ENCODE results near the gene MGAT4A.
"Not testable (repeated sequence)": the region's sequence is repeated elsewhere in the genome, so short reads cannot be mapped to it uniquely, and the experiment has no call there.

Gene MGAT4A

GRCh38 chr2:98759338-98759737 lies 28.4 kb upstream of the MGAT4A start:
- no peak for DNase-seq

GRCh38 chr2:98757904-98758421 lies 27.0 kb upstream of the MGAT4A start:
- DNase-seq, result peak; percentile 22

GRCh38 chr2:98753801-98754200 lies 22.9 kb upstream of the MGAT4A start:
- DNase-seq, result no peak

GRCh38 chr2:98752711-98753110 lies 21.8 kb upstream of the MGAT4A start:
- DNase-seq, result not testable (repeated sequence)

- DNase-seq, result no peak
These were observed 20.8 kb upstream of the MGAT4A start for GRCh38 chr2:98751748-98752147.

GRCh38 chr2:98750593-98751282 lies 19.8 kb upstream of the MGAT4A start:
- DNase-seq, result no peak

GRCh38 chr2:98749066-98749450 lies 18.1 kb upstream of the MGAT4A start:
- no peak for DNase-seq

- no peak for DNase-seq
These were observed 17.5 kb upstream of the MGAT4A start for GRCh38 chr2:98748292-98749065.

GRCh38 chr2:98747888-98748287 lies 17.0 kb upstream of the MGAT4A start:
- DNase-seq, result no peak

GRCh38 chr2:98746426-98746825 lies 15.5 kb upstream of the MGAT4A start:
- DNase-seq, result no peak

- DNase-seq, result no peak
These were observed 13.7 kb upstream of the MGAT4A start for GRCh38 chr2:98744595-98744994.

- no peak for DNase-seq
These were observed 12.9 kb upstream of the MGAT4A start for GRCh38 chr2:98743835-98744234.

GRCh38 chr2:98739020-98739419 lies 8.1 kb upstream of the MGAT4A start:
- no peak for DNase-seq

GRCh38 chr2:98738304-98738703 lies 7.4 kb upstream of the MGAT4A start:
- DNase-seq, result no peak

- no peak for DNase-seq
These were observed 6.9 kb upstream of the MGAT4A start for GRCh38 chr2:98737848-98738247.

- DNase-seq, result no peak
These were observed 5.5 kb upstream of the MGAT4A start for GRCh38 chr2:98736464-98736889.

GRCh38 chr2:98734823-98735260 lies 3.9 kb upstream of the MGAT4A start:
- no peak for DNase-seq

- DNase-seq, result no peak
These were observed 3.2 kb upstream of the MGAT4A start for GRCh38 chr2:98734162-98734561.

GRCh38 chr2:98732430-98733051 lies 1.6 kb upstream of the MGAT4A start:
- no peak for DNase-seq

- no peak for DNase-seq
These were observed 990 bp upstream of the MGAT4A start for GRCh38 chr2:98731894-98732349.

GRCh38 chr2:98730707-98731040 lies 258 bp downstream of the MGAT4A start:
- DNase-seq, result no peak

GRCh38 chr2:98730053-98730706 lies 752 bp downstream of the MGAT4A start:
- DNase-seq, result peak; percentile 57

- no peak for DNase-seq
These were observed 1.3 kb downstream of the MGAT4A start for GRCh38 chr2:98729652-98730051.

Data from stimulated activated CD4-positive, alpha-beta T cell treated with anti-CD3 and anti-CD28 coated beads, Interleukin-4, amount 100 ng/mL, for 1 hour (primary cell).